Lower lobe of right lung (tissue), 2 donors: ENCODE measurements around the gene TTLL12. TPM values are rescaled to one million over a fixed set of nuclear protein-coding genes. Genes with fewer than 3 reads are reported as not detected.

ENCODE experiments used
- ATAC-seq, 2 donors: fragments of 200-7000 bp; cut with Tn5 transposase; one replicate each; pipeline ENCODE4 v1.9.1; 2020 to 2022; ENCODE audit warnings: mild to moderate bottlenecking in 2 of 2, moderate library complexity in 2 of 2
- DNase-seq: peaks from one replicate; pipeline ENCODE4 v3.0.0-alpha.2; 2020
- H3K27ac ChIP-seq: fragments of 200-600 bp; one replicate; pipeline ENCODE4 v1.8.0; 2022
- H3K27me3 ChIP-seq: fragments of 200-600 bp; one replicate; pipeline ENCODE4 v1.8.0; 2022; ENCODE audit warnings: low read depth
- H3K36me3 ChIP-seq: fragments of 200-600 bp; one replicate; pipeline ENCODE4 v1.8.0; 2022; ENCODE audit warnings: mild to moderate bottlenecking
- H3K4me1 ChIP-seq: fragments of 200-600 bp; one replicate; pipeline ENCODE4 v1.8.0; 2022
- H3K4me3 ChIP-seq: fragments of 200-600 bp; one replicate; pipeline ENCODE4 v1.8.0; 2022; ENCODE audit warnings: mild to moderate bottlenecking
- H3K9me3 ChIP-seq: fragments of 200-600 bp; one replicate; pipeline ENCODE4 v1.8.0; 2022
- intact Hi-C: fragments of 100-400 bp; cut with DNase I; formaldehyde crosslinking; loops from one replicate; pipeline ENCODE4 v1.11.0; 2022
- total RNA-seq: library from RNA; stranded (reverse); fragmentation: NEBNext Ultra II Directional; extraction: Animal tissue kit (Norgen Biotek cat#: 25700); gene quantifications from one replicate; pipeline ENCODE4 v1.2.1, GENCODE V29; 2021
- TF ChIP-seq, protein P1 (sequence below): fragments of 200-600 bp; IDR thresholded peaks from one replicate; pipeline ENCODE4 v1.8.0; 2022; ENCODE audit warnings: antibody characterized with exemption, mild to moderate bottlenecking
- donor health status: DM: no; HTN: yes; CAD: no; lungs with severe emphysema.

TTLL12 gene
- total RNA-seq, 1 donor from 2014 or later, result 21.6 TPM

GRCh38 chr22:43209971-43210370 is 23.0 kb upstream of the TTLL12 start:
- intact Hi-C loops, result no loop called here
- Histone ChIP-seq H3K4me3 (no peak overlapping the region), H3K27ac (no peak overlapping the region), H3K27me3 (no peaks in the 10 kb centered on the region), H3K4me1 (no peaks in the 10 kb centered on the region), H3K36me3 (no peaks in the 10 kb centered on the region), H3K9me3 (no peaks in the 10 kb centered on the region)
- ATAC-seq (no peak), DNase-seq (no peak)
- TF ChIP-seq, protein P1, sequence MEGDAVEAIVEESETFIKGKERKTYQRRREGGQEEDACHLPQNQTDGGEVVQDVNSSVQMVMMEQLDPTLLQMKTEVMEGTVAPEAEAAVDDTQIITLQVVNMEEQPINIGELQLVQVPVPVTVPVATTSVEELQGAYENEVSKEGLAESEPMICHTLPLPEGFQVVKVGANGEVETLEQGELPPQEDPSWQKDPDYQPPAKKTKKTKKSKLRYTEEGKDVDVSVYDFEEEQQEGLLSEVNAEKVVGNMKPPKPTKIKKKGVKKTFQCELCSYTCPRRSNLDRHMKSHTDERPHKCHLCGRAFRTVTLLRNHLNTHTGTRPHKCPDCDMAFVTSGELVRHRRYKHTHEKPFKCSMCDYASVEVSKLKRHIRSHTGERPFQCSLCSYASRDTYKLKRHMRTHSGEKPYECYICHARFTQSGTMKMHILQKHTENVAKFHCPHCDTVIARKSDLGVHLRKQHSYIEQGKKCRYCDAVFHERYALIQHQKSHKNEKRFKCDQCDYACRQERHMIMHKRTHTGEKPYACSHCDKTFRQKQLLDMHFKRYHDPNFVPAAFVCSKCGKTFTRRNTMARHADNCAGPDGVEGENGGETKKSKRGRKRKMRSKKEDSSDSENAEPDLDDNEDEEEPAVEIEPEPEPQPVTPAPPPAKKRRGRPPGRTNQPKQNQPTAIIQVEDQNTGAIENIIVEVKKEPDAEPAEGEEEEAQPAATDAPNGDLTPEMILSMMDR, result no peak

DNA sequence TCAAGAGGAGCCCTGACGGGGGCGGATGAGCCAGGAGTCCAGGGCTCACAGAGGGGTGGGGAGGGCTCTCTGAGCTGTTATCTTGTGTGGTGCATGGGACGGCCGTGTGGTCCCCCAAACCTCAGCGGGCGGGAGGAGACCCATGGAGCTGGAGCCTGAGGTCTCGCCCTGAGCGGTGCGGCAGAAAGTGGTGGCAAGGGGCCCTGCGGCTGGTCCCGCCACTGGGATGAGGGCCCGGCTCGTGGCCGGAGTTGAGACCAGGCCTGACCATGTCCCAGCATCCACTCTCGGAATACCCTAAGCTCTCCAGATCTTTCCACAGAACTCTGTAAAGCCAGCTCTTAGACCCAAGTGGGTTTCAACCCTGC is 22.6 kb upstream of the TTLL12 start:
- ATAC-seq (no peak), DNase-seq (no peak)
- intact Hi-C loops, result no loop called here
- H3K4me3 ChIP-seq, result no peak overlapping the region
- no peak overlapping the region for H3K27ac ChIP-seq
- no peaks in the 10 kb centered on the region for H3K9me3 ChIP-seq
- H3K36me3 ChIP-seq, result no peaks in the 10 kb centered on the region
- TF ChIP-seq, protein P1, result no peak
- H3K27me3 ChIP-seq, result no peaks in the 10 kb centered on the region
- H3K4me1 ChIP-seq, result no peaks in the 10 kb centered on the region

GRCh38 chr22:43208703-43209522 is 22.0 kb upstream of the TTLL12 start:
- no peak for ATAC-seq
- Histone ChIP-seq H3K27me3 (no peaks in the 10 kb centered on the region), H3K4me1 (no peaks in the 10 kb centered on the region), H3K27ac (no peak overlapping the region), H3K4me3 (no peak overlapping the region), H3K36me3 (no peaks in the 10 kb centered on the region), H3K9me3 (no peaks in the 10 kb centered on the region)
- intact Hi-C loops, result no loop called here
- TF ChIP-seq, protein P1, result no peak
- DNase-seq, result peak; percentile 22

DNA sequence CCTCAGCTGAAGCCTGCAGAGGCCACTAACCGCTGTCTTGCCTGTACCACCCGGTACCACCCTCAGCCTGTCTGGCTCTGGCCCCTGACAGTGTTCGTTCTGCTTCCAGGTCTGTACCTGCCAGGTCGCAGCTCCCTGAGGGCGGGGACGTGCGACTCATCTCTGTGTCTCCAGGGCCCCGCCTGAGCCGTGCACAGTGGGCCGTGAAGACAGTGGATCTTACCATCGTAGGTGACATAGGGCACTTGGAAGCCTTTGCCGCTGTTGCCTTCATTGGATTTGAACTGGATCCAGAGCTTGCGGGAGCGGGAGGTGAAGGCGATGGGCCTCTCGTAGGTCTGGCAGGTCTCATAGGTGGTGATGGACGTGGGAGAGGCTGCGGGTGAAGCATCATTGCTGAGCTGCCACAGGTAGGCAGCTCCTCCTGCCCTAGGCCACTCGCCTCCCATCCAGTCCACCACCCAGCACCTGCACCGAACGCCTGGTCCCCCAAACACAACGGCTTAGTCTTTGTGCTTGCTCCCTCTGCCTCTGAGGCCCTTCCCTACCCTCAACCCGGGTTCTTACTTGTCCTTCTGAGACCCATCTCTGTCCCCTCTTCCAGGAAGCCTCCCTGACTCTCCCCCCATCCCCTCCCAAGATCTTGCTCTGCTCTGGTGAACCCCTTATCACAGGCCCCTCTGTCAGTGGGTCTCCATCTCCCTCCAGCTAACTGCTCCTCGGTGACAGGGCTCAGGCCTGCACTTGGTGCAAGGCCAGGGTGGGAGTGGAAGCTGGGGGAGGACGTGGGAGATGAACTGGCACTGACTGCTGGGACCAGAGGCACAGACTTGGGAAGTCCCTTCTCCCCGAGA is 21.1 kb upstream of the TTLL12 start:
- H3K27ac ChIP-seq, result no peak overlapping the region
- H3K27me3 ChIP-seq, result no peaks in the 10 kb centered on the region
- no peaks in the 10 kb centered on the region for H3K36me3 ChIP-seq
- no peaks in the 10 kb centered on the region for H3K4me1 ChIP-seq
- no peak overlapping the region for H3K4me3 ChIP-seq
- intact Hi-C loops, result no loop called here
- DNase-seq (peak; percentile 39), ATAC-seq (no peak)
- H3K9me3 ChIP-seq, result no peaks in the 10 kb centered on the region
- TF ChIP-seq, protein P1, result no peak

- TF ChIP-seq, protein P1, result no peak
- H3K36me3 ChIP-seq, result no peaks in the 10 kb centered on the region
- no peaks in the 10 kb centered on the region for H3K27me3 ChIP-seq
- peak; percentile 14 for DNase-seq
- no peak overlapping the region for H3K27ac ChIP-seq
- H3K4me1 ChIP-seq, result no peaks in the 10 kb centered on the region
- no peak overlapping the region for H3K4me3 ChIP-seq
- no peak for ATAC-seq
- intact Hi-C loops, result no loop called here
- H3K9me3 ChIP-seq, result no peaks in the 10 kb centered on the region
These were observed 20.5 kb upstream of the TTLL12 start for GRCh38 chr22:43207386-43207785.
